ENCODE results near the gene GRIK4. TPM values are rescaled to one million over a fixed set of nuclear protein-coding genes. Genes with fewer than 3 reads are reported as not detected.
A peak's percentile ranks its signal among the peaks of the same experiment; 100 is the strongest.

GRIK4 gene
- total RNA-seq, 4 donors from 2014 or later, result under 0.01 to 0.69 (median 0.25) TPM

GRCh38 chr11:120509346-120510053 is 2.0 kb upstream of the GRIK4 start:
- Histone ChIP-seq H3K4me1 (peaks cover 0 to 19% (median 0%) of the 10 kb centered on the region in 3 donors), H3K9me3 (no peaks in the 10 kb centered on the region), H3K27ac (no peak overlapping the region), H3K36me3 (no peaks in the 10 kb centered on the region), H3K4me3 (no peak overlapping the region), H3K27me3 (peaks cover 79% of the 10 kb centered on the region)
- no peak for ATAC-seq
- TF ChIP-seq CTCF (IDR thresholded peaks at IDR 0.05) (no peak), EP300 (IDR thresholded peaks at IDR 0.05) (no peak), POLR2A (IDR thresholded peaks at IDR 0.05) (no peak), POLR2AphosphoS5 (IDR thresholded peaks at IDR 0.05) (no peak)
- 72 to 75% methylated on average over 4 to 5 of the region's 7 CpGs for WGBS, 2 donors (ENCODE audit: low coverage in 1 of 2)

GRCh38 chr11:120510406-120511115 is 987 bp upstream of the GRIK4 start:
- H3K36me3 ChIP-seq, result no peaks in the 10 kb centered on the region
- H3K9me3 ChIP-seq, result no peaks in the 10 kb centered on the region
- peaks cover 71% of the 10 kb centered on the region for H3K27me3 ChIP-seq
- TF ChIP-seq EP300 (IDR thresholded peaks at IDR 0.05) (no peak), POLR2AphosphoS5 (IDR thresholded peaks at IDR 0.05) (no peak), CTCF (IDR thresholded peaks at IDR 0.05) (no peak), POLR2A (IDR thresholded peaks at IDR 0.05) (no peak)
- H3K27ac ChIP-seq, result no peak overlapping the region
- WGBS, 2 donors (ENCODE audit: low coverage in 1 of 2), result 72 to 77% methylated on average over 9 of the region's 20 CpGs
- no peak for ATAC-seq
- H3K4me1 ChIP-seq, result peaks cover 0 to 19% (median 0%) of the 10 kb centered on the region in 3 donors
- H3K4me3 ChIP-seq, result no peak overlapping the region

DNA sequence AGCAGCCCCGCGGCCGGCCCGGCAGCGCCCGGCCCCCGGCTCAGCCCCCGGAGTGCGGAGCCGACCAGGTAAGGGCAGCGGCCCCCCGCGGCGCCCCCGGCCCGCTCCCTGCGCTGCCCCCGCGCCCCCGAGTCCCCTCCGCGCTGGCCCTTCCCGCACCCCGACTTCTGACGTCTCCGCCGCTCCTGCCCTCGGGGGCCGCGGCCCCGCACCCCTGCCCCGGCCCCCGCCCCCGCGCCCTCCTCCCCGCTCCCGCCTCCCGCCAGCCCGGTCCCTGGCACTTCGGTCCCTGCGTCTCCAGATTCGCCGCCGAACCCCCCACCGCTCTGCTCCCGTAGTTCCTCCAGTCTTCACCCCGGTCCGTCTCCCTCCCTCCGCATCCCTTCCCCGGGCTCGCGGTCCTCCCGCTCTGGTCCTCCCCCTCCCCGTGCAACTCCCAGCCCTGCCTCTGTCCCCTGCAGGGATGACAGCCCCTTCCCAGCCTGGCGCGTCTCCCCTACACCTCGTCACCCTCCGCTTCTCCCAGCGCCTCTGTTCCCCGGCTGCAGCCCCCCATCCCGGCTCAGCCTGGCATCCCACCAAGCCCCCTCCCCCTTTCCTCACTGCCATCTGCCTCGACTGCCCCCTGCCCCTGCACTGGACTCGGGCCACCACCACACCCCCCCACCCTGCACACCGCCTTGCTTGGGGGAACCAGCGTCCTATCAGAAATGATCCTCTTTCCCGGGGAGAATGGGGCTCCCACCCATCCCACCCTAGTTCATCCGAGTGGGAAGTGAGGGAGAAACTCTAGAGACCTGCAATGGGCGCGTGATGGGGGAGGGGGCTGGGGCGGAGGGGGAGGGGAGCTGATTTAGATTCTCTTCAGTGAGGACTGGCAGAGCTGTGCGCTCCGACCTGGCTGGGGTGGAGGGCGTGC is 531 bp downstream of the GRIK4 start:
- WGBS, 2 donors (ENCODE audit: low coverage in 1 of 2), result 8 to 9% methylated on average over 11 to 21 of the region's 73 CpGs
- Histone ChIP-seq H3K9me3 (no peaks in the 10 kb centered on the region), H3K4me3 (peak overlapping the region; percentile 3 to 55), H3K27me3 (peaks cover 72% of the 10 kb centered on the region), H3K36me3 (no peaks in the 10 kb centered on the region), H3K27ac (peak overlapping the region in 1 of 4 donors; percentile 14), H3K4me1 (peaks cover 0 to 19% (median 0%) of the 10 kb centered on the region in 3 donors)
- no peak for ATAC-seq
- no peak for TF ChIP-seq CTCF (IDR thresholded peaks at IDR 0.05)
- TF ChIP-seq EP300 (IDR thresholded peaks at IDR 0.05), result no peak
- TF ChIP-seq POLR2A (IDR thresholded peaks at IDR 0.05), result no peak

DNA sequence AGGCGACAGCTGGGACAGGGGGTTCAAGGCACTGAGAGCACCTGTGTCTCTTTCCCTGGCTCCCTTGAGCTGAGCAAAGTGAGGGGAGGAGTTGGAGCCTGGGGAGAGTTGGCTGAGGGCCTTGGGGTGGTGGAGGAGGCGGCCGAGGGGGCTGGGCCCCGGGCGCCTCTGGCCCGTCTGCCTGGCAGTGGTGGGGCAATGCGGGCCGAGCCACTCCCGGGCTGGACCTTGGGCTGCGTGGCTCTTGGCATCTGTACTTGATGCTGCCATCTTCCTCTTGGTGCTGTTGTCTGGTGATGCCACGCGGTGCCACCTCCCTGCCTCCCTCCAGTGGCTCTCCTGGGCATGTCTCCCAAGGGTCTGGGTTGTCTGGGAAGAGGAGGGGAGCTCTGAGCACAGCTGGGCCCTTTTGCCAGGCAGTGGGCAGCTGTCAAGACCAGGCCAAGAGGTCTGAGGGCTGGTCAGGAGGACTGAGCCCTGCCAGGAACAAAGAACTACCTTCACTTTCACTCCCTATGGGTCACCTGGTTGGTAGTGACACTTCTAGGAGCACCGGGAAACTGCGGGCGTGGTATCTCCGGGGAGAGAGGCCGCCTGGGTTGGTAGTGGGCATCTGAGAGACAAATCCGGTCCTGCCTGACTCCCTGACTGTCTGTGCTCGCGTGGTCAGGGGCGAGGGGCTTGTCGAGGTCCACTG is 1.3 kb downstream of the GRIK4 start:
- TF ChIP-seq POLR2AphosphoS5 (IDR thresholded peaks at IDR 0.05) (no peak), EP300 (IDR thresholded peaks at IDR 0.05) (no peak), CTCF (IDR thresholded peaks at IDR 0.05) (no peak), POLR2A (IDR thresholded peaks at IDR 0.05) (no peak)
- no peak overlapping the region for H3K4me3 ChIP-seq
- no peaks in the 10 kb centered on the region for H3K9me3 ChIP-seq
- WGBS, 2 donors (ENCODE audit: low coverage in 1 of 2), result 90% methylated on average over 6 of the region's 22 CpGs; no CpG with 5 or more reads in 1 of the 2 donors
- no peak for ATAC-seq
- peaks cover 0 to 19% (median 0%) of the 10 kb centered on the region in 3 donors for H3K4me1 ChIP-seq
- no peaks in the 10 kb centered on the region for H3K36me3 ChIP-seq
- peaks cover 71% of the 10 kb centered on the region for H3K27me3 ChIP-seq
- no peak overlapping the region for H3K27ac ChIP-seq
